NOMO-1 treated with dmso at 0.1 percent for 144 hours (cell line): ENCODE measurements around the gene CHRND.
A peak's percentile ranks its signal among the peaks of the same experiment; 100 is the strongest.

ENCODE experiments used
- DNase-seq: peaks from one replicate; lab custom pipeline; 2025; ENCODE audit not compliant: unreplicated experiment; lab: John Stamatoyannopoulos, UW

Gene CHRND

GRCh38 chr2:232502911-232503808 is 22.8 kb upstream of the CHRND start:
- DNase-seq, result no peak

GRCh38 chr2:232503809-232504323 is 22.1 kb upstream of the CHRND start:
- no peak for DNase-seq

GRCh38 chr2:232504438-232504837 is 21.5 kb upstream of the CHRND start:
- DNase-seq, result no peak

GRCh38 chr2:232505856-232506255 is 20.1 kb upstream of the CHRND start:
- DNase-seq, result no peak

- DNase-seq, result no peak
Measured at GRCh38 chr2:232506709-232507108, 19.3 kb upstream of the CHRND start.

GRCh38 chr2:232508251-232508650 is 17.7 kb upstream of the CHRND start:
- DNase-seq, result no peak

- no peak for DNase-seq
Measured at GRCh38 chr2:232511336-232511890, 14.5 kb upstream of the CHRND start.

GRCh38 chr2:232512602-232513001 is 13.4 kb upstream of the CHRND start:
- DNase-seq, result no peak

- no peak for DNase-seq
Measured at GRCh38 chr2:232513353-232513752, 12.6 kb upstream of the CHRND start.

GRCh38 chr2:232515639-232516038 is 10.3 kb upstream of the CHRND start:
- no peak for DNase-seq

- no peak for DNase-seq
Measured at GRCh38 chr2:232516551-232516950, 9.4 kb upstream of the CHRND start.

- no peak for DNase-seq
Measured at GRCh38 chr2:232518844-232519243, 7.1 kb upstream of the CHRND start.

GRCh38 chr2:232519581-232520438 is 6.2 kb upstream of the CHRND start, which contains the start of gene PRSS56:
Gene PRSS56, plus strand, starts transcription at chr2:232520388. Its CDS starts 211 bp downstream, at chr2:232520599.
- DNase-seq, result no peak

- no peak for DNase-seq
Measured at GRCh38 chr2:232520489-232520888, 5.5 kb upstream of the CHRND start.

- no peak for DNase-seq
Measured at GRCh38 chr2:232521098-232521497, 4.9 kb upstream of the CHRND start.

- DNase-seq, result no peak
Measured at GRCh38 chr2:232521959-232522622, 3.9 kb upstream of the CHRND start.

- DNase-seq, result no peak
Measured at GRCh38 chr2:232522623-232523401, 3.1 kb upstream of the CHRND start.

GRCh38 chr2:232523402-232523681 is 2.6 kb upstream of the CHRND start:
- no peak for DNase-seq

GRCh38 chr2:232523682-232524597 is 2.0 kb upstream of the CHRND start:
- DNase-seq, result peak; percentile 19
